CD14-positive monocyte (primary cell): ENCODE data around the gene SEPTIN8. TPM values are rescaled to one million over a fixed set of nuclear protein-coding genes. Genes with fewer than 3 reads are reported as not detected.

Experiments used
- DNase-seq, 3 donors: peaks; one replicate each; pipeline ENCODE4 v3.0.0-alpha.2; 2011 to 2022
- H2AFZ ChIP-seq: 2 replicates; pipeline ENCODE4 v1.6.0; 2012; ENCODE audit warnings: mild to moderate bottlenecking, low read depth, low read length, inconsistent platforms; ENCODE audit not compliant: insufficient read depth, poor library complexity, severe bottlenecking
- H3K27ac ChIP-seq, 2 donors: 1 replicate in 1 of 2; 2 replicates in 1 of 2; pipeline ENCODE4 v1.5.1; 2012 to 2013; ENCODE audit warnings: low read length in 2 of 2, control low read depth in 1 of 2, inconsistent platforms in 1 of 2, low read depth in 1 of 2, mild to moderate bottlenecking in 1 of 2
- H3K27me3 ChIP-seq, 2 donors: one replicate each; pipeline versions ENCODE4 v1.6.0 to v1.6.1; 2011 to 2013; ENCODE audit warnings: low read length in 2 of 2; ENCODE audit not compliant: control insufficient read depth in 2 of 2, insufficient read depth in 2 of 2
- H3K36me3 ChIP-seq, 2 donors: replicated peaks in 1 of 2; 1 replicate in 1 of 2; 2 replicates in 1 of 2; pipeline versions ENCODE4 v1.5.1 to v1.6.1; 2012 to 2013; ENCODE audit warnings: low read length in 2 of 2, control low read depth in 1 of 2, inconsistent platforms in 1 of 2, mild to moderate bottlenecking in 1 of 2; ENCODE audit not compliant: insufficient read depth in 2 of 2, control insufficient read depth in 1 of 2
- H3K4me1 ChIP-seq, 2 donors: 1 replicate in 1 of 2; 2 replicates in 1 of 2; pipeline versions ENCODE4 v1.5.1 to v1.6.1; 2012 to 2013; ENCODE audit warnings: low read length in 2 of 2, control low read depth in 1 of 2, inconsistent platforms in 1 of 2, mild to moderate bottlenecking in 1 of 2, moderate library complexity in 1 of 2; ENCODE audit not compliant: insufficient read depth in 2 of 2, control insufficient read depth in 1 of 2
- H3K4me2 ChIP-seq: replicated peaks from 2 replicates; pipeline ENCODE3; 2012; ENCODE audit warnings: low read length, moderate library complexity, mild to moderate bottlenecking; ENCODE audit not compliant: poor library complexity, severe bottlenecking; ENCODE audit errors: extremely low read depth
- H3K4me3 ChIP-seq, 3 experiments: fragments of 200-600 bp in 1 of 3; sonication (generic) in 1 of 3; replicated peaks in 1 of 3; 1 replicate in 2 of 3; 2 replicates in 1 of 3; pipeline ENCODE4 v1.5.1; 2011 to 2013; ENCODE audit warnings: low read length in 3 of 3, mild to moderate bottlenecking in 3 of 3, control low read depth in 2 of 3, low read depth in 2 of 3, inconsistent platforms in 1 of 3, moderate library complexity in 1 of 3
- H3K79me2 ChIP-seq: 2 replicates; pipeline ENCODE4 v1.6.0; 2012; ENCODE audit warnings: mild to moderate bottlenecking, control low read depth, inconsistent platforms, low read length, moderate library complexity; ENCODE audit not compliant: insufficient read depth
- H3K9ac ChIP-seq: 2 replicates; pipeline ENCODE4 v1.6.0; 2017; ENCODE audit warnings: low read length, mild to moderate bottlenecking; ENCODE audit not compliant: insufficient read depth, poor library complexity, severe bottlenecking
- H3K9me3 ChIP-seq, 2 donors: replicated peaks in 1 of 2; 1 replicate in 1 of 2; 2 replicates in 1 of 2; pipeline versions ENCODE4 v1.5.1 to v1.6.1; 2012 to 2013; ENCODE audit warnings: low read length in 2 of 2, control low read depth in 1 of 2; ENCODE audit not compliant: control insufficient read depth in 1 of 2, insufficient read depth in 1 of 2
- H4K20me1 ChIP-seq: 2 replicates; pipeline ENCODE4 v1.6.0; 2012; ENCODE audit warnings: mild to moderate bottlenecking, low read length, control low read depth, moderate library complexity; ENCODE audit not compliant: insufficient read depth
- H3K27ac Mint-ChIP-seq, 7 donors: one replicate each; pipeline ENCODE4 v1.8.0; 2020; ENCODE audit warnings: mild to moderate bottlenecking in 7 of 7, mixed read lengths in 7 of 7, moderate library complexity in 6 of 7, inconsistent platforms in 2 of 7
- H3K27me3 Mint-ChIP-seq, 3 donors: one replicate each; pipeline ENCODE4 v1.8.0; 2021 to 2022; ENCODE audit warnings: low read depth in 3 of 3, mild to moderate bottlenecking in 3 of 3, mixed read lengths in 3 of 3, moderate library complexity in 3 of 3, inconsistent platforms in 1 of 3
- H3K36me3 Mint-ChIP-seq, 2 donors: one replicate each; pipeline ENCODE4 v1.8.0; 2020; ENCODE audit warnings: mixed read lengths in 2 of 2, inconsistent platforms in 1 of 2, mild to moderate bottlenecking in 1 of 2
- H3K4me1 Mint-ChIP-seq: one replicate; pipeline ENCODE4 v1.8.0; 2020; ENCODE audit warnings: mild to moderate bottlenecking, mixed read lengths
- H3K4me3 Mint-ChIP-seq, 2 donors: one replicate each; pipeline ENCODE4 v1.8.0; 2020; ENCODE audit warnings: mild to moderate bottlenecking in 2 of 2, mixed read lengths in 2 of 2, moderate library complexity in 1 of 2
- H3K9me3 Mint-ChIP-seq, 7 donors: one replicate each; pipeline ENCODE4 v1.8.0; 2020 to 2022; ENCODE audit warnings: mixed read lengths in 7 of 7, mild to moderate bottlenecking in 6 of 7, moderate library complexity in 6 of 7, inconsistent platforms in 2 of 7
- WGBS: methylation state at CpG from one replicate; pipeline ENCODE4 v1.1.5; 2013; ENCODE audit warnings: missing lambda C conversion rate; ENCODE audit not compliant: insufficient coverage; 5-methylcytosine and 5-hydroxymethylcytosine counted together
- intact Hi-C, 2 donors: fragments of 100-400 bp; cut with micrococcal nuclease; formaldehyde crosslinking; loops; one replicate each; pipeline versions ENCODE4 v1.15.0 to v1.15.1; 2023
- polyA plus RNA-seq, 3 donors: library from polyadenylated mRNA; depleted of rRNA in 1 of 3; unstranded in 2 of 3; stranded (reverse) in 1 of 3; fragments of 300-500 nt in 2 of 3; fragments of >200 nt in 1 of 3; fragmentation: Illumina TruSeq in 2 of 3; gene quantifications; 1 replicate in 2 of 3; 2 replicates in 1 of 3; pipeline ENCODE4 v1.2.3, GENCODE V29; 2012 to 2021
- TF ChIP-seq, protein P1 (sequence below): fragments of 200-600 bp; IDR thresholded peaks from one replicate; pipeline ENCODE4 v1.8.0; 2022; ENCODE audit warnings: antibody characterized with exemption, mild to moderate bottlenecking

The SEPTIN8 gene
- polyA plus RNA-seq, 3 donors: 0.36 to 5.0 (median 0.54) TPM

DNA sequence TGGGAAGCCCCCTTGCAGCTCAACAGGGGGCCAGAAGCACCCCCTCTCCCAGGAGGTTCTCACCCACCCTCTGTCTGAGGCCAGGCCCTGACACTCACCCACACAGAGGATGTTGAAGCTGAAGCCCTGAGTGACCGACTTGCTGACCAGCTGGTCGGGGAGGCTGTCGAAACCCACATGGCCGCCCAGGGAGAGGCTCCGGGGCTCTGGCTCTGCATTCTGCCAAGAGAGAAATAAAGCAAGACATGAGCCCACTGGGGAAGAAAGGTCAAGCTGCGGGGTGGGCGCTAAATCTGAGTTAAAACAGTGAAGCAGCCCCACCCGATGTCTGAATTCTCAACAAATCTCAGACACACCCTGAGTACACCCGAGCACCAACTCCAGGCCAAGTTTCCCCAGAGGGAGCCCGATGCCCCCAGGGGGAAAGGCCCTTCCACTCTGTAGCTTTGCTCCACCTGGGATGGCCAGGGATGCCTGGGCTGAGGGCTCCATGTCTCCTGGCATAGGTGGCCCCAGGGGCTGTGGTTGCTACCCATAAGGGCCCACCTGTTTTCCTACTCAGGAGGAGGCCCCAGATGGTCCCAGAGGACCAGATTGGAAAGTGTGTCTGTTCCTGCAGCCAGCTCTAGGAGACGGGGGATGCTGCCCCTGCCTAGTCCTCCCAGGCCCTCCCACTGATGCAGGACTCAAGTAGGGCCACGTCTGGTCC is 11.6 kb downstream of the SEPTIN8 start:
- Histone ChIP-seq H3K4me2 (no peak overlapping the region), H3K27ac (no peak overlapping the region), H2AFZ (no peak overlapping the region), H3K4me3 (no peak overlapping the region), H3K36me3 (no peaks in the 10 kb centered on the region), H3K79me2 (no peaks in the 10 kb centered on the region), H3K9me3 (no peaks in the 10 kb centered on the region), H4K20me1 (no peaks in the 10 kb centered on the region), H3K4me1 (peaks cover 15% of the 10 kb centered on the region in 2 donors), H3K9ac (no peak overlapping the region), H3K27me3 (no peaks in the 10 kb centered on the region)
- Mint-ChIP-seq H3K4me1 (peaks cover 33% of the 10 kb centered on the region), H3K27ac (peak overlapping the region in 2 of 7 donors; percentile 15 to 30), H3K27me3 (peaks cover 3 to 4% (median 3%) of the 10 kb centered on the region in 3 donors), H3K4me3 (no peak overlapping the region), H3K9me3 (no peaks in the 10 kb centered on the region), H3K36me3 (peaks cover 6 to 9% of the 10 kb centered on the region in 2 donors)
- 95% methylated on average over 9 of the region's 12 CpGs for WGBS
- intact Hi-C loops: no loop called here
- TF ChIP-seq, protein P1, sequence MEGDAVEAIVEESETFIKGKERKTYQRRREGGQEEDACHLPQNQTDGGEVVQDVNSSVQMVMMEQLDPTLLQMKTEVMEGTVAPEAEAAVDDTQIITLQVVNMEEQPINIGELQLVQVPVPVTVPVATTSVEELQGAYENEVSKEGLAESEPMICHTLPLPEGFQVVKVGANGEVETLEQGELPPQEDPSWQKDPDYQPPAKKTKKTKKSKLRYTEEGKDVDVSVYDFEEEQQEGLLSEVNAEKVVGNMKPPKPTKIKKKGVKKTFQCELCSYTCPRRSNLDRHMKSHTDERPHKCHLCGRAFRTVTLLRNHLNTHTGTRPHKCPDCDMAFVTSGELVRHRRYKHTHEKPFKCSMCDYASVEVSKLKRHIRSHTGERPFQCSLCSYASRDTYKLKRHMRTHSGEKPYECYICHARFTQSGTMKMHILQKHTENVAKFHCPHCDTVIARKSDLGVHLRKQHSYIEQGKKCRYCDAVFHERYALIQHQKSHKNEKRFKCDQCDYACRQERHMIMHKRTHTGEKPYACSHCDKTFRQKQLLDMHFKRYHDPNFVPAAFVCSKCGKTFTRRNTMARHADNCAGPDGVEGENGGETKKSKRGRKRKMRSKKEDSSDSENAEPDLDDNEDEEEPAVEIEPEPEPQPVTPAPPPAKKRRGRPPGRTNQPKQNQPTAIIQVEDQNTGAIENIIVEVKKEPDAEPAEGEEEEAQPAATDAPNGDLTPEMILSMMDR: no peak
- DNase-seq: no peak

DNA sequence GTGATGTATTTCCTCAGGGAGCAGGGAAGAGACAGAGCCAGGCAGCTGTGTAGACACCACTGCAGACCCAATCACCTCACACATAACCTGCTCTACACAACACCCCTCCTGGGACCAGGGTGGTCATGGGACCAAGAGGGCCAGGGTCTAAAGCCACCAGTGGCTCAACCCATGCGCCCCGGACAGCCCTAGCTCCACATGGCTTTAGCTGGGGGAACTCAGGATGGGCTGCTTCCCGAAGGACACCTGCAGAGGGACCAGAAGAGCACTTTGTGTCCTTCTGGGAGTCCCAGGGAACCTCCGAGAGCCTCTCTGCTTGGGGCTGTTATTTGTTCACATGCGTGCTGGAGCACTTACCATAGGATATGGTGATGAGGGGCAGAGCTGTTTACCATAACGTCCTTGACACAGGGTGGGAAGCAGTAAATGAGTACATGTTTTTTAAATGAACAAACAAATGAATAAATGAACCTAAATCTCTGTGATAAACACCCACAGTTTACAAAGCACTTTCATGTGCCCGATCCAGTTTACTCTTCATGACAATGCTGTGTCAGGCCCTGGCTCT is 12.3 kb downstream of the SEPTIN8 start:
- Histone ChIP-seq H3K36me3 (no peaks in the 10 kb centered on the region), H3K9me3 (no peaks in the 10 kb centered on the region), H3K27ac (no peak overlapping the region), H3K27me3 (no peaks in the 10 kb centered on the region), H3K4me2 (no peak overlapping the region), H2AFZ (no peak overlapping the region), H4K20me1 (no peaks in the 10 kb centered on the region), H3K4me1 (peaks cover 15% of the 10 kb centered on the region in 2 donors), H3K79me2 (no peaks in the 10 kb centered on the region), H3K4me3 (no peak overlapping the region), H3K9ac (no peak overlapping the region)
- intact Hi-C loops: no loop called here
- DNase-seq: no peak
- Mint-ChIP-seq H3K9me3 (no peaks in the 10 kb centered on the region), H3K27ac (peak overlapping the region in 2 of 7 donors; percentile 15 to 35), H3K36me3 (peaks cover 11 to 15% of the 10 kb centered on the region in 2 donors), H3K4me1 (peaks cover 33% of the 10 kb centered on the region), H3K4me3 (no peak overlapping the region), H3K27me3 (peaks cover 3 to 5% (median 4%) of the 10 kb centered on the region in 3 donors)
- 92% methylated on average over 5 of the region's 7 CpGs for WGBS
- TF ChIP-seq, protein P1: no peak
